Measurements from ENCODE around the gene IKBKG.
"Not testable (repeated sequence)": the region's sequence is repeated elsewhere in the genome, so short reads cannot be mapped to it uniquely, and the experiment has no call there.

The IKBKG gene

DNA sequence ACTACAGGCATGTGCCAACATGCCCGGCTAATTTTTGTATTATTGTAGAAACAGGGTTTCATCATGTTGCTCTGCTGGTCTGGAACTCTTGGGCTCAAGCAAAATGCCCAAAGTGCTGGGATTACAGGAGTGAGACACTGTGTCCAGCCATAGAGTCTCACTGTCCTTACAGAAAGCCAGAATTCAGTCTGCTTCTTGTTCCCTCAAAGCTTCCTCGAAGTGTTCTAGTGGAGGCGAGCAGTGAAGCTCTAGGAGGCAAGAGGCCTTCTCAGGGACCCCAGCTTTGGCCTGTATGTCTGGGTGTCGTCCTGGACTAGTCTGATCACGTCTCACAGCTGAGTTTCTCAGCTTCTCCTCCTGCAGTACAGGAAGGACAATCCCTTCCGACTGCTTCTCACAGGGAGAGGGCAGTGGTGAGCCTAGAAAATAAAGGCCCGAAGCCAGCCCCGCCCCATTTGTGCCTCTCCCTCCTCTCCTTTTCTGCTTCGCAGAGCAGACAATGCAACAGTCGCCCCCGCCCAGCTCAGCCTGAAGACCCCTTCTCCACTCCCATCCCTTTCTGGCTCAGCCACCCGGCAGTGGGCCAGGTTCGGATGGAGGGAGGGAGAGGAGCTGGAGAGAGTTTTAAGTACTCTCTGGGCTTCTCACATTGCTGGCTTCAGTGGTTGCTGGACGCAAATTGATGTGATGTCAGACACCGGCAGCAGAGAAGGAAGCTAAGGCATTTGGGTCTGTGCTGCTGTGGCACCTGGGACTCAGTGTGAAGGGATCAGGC is 20.3 kb upstream of the IKBKG start:
- peak; percentile 46 for DNase-seq

DNA sequence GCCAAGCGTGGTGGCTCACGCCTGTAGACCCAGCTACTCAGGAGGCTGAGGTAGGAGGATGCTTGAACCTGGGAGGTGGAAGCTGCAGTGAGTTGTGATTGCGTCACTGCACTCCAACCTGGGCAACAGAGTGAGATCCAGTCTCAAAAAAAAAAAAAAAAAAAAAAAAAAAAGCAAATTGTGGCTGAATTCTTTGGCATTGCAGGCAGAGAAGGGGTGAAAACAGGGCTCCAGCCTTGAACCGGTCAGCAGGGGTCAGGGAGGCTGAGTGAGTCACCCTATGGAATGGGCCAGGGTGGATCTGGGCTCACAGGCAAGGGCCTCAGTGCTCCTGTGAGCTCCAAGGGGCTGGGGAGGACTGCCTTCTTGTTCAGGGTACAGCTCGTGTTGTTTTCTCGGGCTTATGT is 18.2 kb upstream of the IKBKG start:
- DNase-seq = no peak

DNA sequence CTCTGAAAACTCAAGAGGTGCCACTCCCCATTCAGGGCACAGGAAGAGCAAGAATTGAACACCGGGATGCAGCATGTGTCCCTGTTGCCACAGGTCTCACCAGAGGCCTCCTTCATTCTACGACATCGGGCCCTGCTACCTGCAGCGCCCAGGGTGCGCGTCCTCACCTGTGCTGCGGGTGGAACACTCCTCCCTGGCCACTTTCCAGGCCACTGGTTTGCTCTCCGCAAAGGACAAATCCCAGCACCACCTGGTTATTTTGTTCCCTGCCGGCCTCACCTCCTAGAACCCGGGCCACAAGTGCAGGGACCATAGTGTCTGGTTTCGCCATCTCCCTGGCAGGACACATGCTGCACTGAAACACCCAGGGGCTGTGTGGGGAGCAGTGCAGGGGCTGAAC is 17.1 kb upstream of the IKBKG start:
- DNase-seq = no peak

DNA sequence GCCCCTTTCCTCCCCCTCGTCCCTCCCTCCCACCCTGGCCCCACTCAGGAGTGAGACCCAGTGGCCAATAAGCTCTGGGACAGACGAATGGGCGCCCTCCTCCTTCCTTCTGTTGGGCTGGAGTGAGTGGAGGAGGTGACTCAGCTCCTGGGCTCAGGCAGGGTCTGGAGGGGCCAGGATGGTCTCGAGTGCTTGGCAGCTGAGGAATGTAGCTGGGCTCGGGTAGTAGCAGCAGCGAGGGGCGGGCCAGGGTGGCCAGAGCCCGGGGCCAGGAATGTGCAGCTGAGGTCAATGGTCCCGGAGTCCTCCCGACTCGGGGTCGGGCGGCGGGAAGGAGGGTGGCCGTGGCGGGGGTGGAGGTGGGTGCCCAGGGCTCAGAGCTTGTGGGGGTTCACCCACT is 15.8 kb upstream of the IKBKG start:
- no peak for DNase-seq

DNA sequence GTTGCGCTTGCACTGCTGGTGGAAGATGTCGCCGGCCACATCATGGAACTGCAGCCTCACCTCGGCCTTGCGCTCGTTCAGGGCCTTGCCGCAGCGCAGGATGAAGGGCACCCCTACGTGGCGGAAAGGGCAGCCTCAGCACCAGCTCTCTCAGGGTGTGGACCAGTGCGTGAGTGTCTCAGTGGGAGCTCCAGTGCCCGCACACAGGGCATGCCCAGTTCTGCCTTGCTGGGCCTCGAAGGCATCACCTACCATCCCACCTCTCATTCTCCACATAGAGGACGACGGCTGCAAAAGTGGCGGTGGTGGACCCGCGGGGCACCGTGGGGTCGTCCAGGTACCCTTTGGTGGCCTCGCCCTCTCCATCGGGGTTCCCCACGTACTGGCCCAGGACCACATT is 14.7 kb upstream of the IKBKG start:
- no peak for DNase-seq

DNA sequence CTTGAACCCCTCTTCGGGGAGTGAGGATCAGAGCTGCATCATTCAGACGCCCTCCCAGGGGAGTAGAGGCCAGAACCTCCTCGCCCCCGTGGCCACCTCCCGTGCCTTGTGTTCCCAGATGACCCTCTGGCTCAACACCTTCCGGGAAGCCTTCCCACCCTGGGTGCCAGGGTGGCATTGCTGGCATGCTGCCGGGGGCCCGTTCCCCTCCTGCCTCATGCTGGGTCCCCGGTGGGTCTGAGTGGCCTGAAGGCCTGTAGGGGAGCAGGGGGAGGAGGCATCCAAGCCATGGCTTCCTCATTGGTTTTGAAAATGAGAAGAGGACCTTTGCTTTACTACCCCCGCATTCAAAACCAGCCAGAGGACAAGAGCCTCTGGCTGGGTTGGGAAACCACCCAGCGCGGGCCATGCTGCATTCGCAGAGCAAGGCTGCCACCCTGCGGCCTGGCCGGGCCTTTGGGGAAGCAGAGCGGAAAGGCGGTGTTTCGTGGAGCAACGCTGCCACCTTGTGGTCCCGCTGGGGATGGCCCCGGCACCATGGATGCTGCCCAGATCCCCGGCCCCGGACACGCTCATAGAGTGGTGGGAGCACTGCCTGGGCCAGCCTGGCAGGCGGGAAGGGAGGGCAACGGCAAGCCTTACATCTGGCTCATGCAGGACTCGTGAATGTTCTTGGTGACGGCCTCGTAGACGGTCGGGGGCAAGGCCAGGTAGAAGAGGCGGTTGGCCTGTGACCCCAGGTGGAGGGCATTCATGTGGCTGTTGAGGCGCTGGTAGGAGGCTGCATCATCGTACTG is 12.7 kb upstream of the IKBKG start:
- peak; percentile 80 for DNase-seq

DNA sequence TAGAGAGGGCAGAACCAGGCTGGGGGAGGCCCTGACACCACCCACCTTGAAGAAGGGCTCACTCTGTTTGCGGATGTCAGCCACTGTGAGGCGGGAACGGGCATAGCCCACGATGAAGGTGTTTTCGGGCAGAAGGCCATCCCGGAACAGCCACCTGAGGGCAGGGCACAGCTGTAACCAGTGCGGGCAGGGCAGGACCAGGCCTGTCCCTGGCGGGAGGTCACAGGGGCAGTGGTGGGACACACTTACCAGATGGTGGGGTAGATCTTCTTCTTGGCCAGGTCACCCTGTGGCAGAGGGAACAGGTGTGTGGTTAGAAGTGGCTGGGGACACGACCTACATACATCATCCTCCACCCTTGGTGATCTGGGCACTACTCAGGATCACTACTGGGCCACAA is 11.5 kb upstream of the IKBKG start:
- DNase-seq = no peak

DNA sequence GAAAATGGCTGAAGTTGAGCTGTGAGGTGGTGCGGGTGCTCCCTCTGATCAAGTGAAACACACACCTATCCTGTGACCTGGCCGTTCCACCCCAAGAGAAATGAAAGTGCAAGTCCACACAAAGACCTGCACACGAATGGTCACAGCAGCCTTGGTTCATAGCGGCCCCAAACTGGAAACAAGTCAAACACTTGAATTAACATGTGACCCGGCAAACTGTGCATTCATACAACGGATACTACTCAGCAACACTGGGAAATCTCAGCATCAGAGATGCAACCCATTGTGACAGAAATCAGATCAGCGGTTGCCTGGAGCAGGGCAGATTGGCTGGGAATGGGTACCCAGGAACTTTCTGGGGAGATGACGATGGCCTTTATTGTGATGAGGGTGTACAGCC is 8.3 kb upstream of the IKBKG start:
- no peak for DNase-seq

DNA sequence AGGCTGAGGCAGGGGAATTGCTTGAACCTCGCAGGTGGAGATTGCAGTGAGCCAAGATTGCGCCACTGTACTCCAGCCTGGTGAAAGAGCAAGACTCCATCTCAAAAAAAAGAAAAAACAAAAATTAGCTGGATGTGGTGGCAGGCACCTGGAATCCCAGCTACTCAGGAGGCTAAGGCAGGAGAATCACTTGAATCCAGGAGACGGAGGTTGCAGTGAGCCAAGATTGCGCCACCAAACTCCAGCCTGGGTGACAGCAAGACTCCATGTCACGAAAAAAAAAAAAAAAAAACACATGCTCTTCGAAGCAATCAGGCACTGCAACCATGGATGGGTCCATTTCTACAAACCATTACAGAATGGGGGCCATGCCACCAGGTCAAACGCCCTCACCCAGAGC is 7.1 kb upstream of the IKBKG start:
- DNase-seq = not testable (repeated sequence)

DNA sequence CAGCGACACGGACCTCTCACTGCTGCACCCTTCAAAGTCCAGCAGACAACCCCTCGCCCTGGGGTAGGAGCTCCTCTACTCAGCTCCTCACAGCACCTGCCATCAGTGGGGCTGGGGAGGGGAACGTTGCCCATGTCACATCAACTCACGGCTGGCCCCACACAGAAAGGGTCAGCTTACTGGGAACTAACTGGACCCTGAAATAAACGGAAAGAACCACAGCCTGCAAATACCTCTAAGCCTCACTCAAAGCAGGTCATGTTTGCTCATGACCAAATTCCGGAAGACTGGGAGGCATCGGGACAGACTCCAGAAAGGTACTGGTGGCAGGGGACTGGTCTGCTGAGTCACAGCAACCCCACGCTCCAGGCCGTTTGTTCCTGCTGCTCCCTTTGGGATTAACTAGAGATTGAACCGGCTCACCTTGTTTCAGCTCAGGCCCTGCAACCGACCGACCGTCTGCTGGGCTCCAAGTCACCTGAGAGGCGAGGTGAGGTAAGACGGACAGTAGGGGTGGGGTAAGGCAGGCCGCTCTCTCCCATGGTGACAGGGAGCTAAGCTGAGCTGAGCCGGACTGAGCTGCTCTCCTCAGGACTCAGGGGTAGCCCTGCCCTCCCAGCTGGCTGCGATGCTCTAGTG is 6.4 kb upstream of the IKBKG start:
- DNase-seq = no peak

DNA sequence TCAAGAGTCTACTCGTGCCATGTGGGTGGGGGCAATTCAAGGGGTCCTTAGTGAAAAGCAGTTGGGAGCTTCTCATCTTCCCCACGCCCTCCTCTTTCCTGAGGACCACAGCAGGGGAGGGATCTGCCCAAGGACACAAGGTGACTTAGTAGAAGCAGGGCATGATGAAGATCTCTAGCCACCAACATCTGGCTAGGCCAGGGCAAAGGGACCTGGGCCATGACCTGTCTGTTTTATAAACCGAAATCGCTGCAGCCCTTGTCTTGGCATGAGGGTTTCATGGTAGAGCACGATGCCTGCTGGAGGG is 5.9 kb upstream of the IKBKG start:
- DNase-seq = no peak

DNA sequence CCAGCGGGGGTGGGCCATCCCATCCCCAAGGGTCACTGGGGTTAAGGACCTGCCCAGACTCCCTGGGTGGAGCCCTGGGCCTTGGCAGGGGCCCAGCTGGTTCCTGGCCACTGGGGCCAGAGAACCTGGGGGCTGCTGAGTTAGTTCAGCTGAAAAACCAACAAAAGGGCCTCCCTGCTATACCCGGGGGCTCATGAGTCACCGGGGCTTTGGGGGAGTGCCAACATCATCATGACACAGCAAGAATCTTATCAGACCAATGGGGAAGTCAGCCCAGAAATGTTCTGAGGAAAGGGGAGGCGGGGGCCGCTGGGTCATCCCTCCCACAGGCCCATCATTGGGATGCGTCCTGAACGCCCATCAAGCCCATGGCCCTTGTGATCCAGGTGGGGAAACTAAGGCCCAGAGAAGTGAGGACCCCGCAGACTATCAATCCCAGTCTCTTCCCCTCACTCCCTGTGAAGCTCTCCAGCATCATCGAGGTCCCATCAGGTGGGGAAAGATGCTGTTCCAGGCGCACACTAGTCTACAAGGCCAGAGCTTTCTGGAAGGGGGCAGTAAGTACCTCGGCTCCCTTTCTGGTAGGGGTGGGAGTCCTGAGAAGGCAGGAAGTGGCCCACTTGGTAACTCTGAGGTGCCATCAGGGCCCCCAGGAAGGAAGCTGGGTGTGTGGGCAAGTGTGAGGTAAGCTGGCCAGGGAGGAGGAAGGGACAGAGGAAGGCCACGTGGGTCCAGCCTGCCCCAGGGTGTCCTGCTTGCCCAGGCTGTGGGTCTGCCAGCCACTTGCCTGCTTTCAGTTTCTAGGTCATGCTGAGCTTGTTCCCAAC is 5.3 kb upstream of the IKBKG start:
- DNase-seq = no peak

DNA sequence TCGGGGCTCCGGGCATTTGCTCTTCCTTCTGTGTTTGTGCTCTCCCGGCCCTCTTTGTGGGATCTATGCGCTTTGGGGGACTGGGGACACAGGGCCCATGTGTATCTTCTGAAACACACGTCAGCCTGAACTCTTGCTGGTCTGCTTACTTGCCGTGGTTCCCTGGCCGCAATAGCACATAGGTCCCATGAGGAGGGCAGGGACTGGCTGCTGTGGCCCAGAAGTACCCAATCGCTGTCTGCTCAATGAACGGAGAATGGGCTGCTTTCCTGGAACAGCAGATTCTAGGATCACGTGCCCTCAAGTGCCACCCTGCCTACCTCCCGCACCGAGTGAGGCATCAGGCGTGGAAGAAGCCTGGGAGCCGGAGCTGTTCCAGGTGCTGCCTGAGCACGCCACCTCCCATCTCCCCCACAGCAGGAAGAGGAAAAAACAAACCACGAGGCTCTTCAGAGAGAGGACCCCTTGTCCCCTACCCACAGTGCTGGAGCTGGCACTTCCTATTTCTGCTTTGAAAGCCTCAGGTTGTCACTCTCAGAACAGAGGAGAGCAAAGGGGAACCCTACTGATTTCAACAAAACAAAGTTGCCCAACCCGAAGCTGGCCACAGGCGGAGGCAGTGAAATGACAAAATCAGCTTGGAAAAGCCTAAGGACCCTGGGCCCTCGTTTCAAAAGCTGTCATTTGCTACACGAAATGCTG is 4.5 kb upstream of the IKBKG start:
- DNase-seq = no peak

DNA sequence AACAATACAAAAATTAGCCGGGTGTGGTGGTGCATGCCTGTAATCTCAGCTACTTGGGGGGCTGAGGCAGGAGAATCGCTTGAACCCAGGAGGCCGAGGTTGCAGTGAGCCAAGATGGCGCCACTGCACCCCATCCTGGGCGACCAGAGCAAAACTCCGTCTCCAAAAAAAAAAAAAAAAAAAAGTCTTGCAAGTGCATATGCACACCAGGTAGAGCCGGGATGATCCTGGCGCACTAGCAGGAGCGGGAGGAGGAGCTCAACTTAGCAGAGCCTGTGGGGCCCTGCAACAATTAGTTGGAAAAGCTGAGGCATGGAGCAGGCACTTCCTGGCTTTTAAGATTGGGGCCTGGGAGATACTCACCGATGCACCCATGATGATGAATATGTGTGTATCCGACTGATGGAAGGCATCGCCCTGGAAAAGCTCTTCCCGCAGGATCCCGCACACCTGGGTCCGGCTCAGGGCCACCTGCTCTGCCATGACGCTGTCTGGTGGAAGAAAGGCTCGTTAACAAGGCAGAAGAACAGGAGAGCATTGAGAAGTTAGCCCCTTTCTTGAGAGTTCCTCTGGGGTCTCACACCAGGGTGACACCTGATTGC is 1.6 kb upstream of the IKBKG start:
- no peak for DNase-seq

DNA sequence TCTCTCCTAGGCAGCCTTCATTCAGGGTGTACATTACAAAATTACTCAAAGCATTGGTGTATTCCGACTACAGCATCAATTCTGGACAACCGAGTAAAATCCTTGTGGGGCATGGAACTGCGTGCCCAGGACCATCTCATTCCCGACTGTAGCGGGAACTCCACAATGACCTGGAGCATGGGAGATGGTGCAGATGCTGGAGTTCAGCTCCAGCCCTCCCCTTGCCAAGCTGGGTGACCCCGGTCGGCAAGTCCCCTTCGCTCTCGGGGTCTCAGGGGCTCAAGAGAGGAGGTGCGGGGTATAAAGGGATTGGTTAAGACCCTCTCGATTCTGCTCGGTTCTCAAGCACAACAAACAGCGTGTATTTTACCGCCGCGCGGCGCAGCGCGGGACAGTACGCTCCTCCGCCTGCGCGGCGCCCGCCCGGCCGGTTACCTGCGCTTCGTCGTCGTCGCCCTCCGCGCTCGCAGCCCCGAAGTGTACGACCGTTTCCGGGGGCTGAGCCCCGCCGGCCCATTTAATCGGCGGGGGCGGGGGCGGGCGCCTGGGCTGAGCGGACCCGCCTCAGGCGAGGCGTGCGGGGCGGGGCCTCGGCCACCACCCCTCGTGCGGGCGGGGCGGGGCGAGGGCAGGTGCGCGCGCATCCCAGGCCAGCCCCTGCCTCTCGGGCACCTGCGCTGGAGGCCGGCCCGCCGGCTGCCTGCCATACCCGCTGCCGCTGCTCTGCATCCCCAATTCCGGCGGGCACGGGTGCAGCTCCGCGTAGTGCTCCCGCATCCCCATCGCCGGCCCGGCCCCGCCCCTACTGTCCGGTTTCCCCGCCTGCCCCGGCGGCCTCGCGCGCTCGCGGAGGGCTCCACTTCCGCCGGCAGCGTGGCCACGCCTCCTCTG is 821 bp upstream of the IKBKG start, which contains the start of gene G6PD:
TSS of gene G6PD (minus strand) at position 493 of the 891 bp plus-strand sequence. CDS start 691 bp downstream, outside the sequence.
- DNase-seq = peak; percentile 79

DNA sequence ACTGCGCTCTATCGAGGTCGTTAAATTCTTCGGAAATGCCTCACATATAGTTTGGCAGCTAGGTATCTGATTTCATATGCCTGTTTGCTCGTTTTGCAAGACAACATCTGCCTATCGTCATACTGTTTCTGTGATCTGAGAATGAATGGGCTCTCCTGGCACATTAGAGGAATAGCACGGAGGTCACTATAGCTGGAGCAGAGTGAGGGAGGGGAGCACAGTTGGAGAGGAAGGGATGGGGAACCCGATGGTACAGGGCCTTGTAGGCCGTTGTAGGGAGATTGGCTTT is 552 bp downstream of the IKBKG start:
- no peak for DNase-seq

DNA sequence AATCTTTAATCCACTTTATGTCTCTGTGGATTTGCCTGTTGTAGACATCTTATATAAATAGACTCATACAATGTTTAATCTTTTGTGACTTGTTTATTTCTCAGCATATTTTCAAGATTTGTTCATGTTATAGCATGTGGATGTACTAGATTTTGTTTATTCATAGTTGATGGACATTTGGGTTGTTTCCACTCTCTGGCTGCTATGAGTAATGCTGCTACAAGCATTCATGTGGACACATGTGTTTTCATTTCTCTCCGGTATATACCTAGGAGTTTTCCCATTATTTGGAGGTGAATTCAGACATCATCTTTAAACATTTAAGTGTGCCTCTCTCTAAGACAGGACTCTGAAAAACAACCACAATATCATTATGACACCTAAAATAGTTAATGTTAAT is 2.3 kb downstream of the IKBKG start:
- DNase-seq = no peak

DNA sequence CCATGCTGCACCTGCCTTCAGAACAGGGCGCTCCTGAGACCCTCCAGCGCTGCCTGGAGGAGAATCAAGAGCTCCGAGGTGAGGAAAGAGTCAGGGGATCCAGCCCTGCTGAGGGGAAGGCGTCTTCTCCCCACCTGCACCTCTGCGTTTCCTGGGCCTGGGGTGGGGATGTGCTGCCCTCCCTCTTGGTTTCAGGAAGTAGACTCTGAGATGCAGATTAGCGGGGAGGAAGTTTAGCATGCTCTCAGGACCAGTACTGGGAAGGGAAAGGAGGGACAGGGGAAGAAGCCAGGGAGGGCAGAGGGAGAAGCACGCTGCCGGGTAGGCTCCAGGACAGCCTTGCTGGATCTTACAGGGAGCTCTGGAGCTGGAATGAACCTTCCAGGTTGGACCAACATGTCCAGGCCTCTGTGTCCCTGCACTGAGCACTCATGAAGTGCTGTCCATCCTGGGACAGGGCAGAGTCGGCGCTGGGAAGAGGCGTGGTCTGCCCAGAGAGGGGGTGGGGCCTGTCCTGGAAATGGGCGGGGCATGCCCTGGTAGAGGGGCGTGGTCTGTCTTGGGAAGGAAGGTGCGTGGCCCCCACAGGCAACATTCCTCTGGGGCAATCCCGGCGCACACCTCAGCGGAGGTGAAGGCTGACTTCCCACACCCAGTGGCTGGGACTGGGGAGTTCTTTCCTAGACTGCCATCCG is 4.8 kb downstream of the IKBKG start:
- DNase-seq = not testable (repeated sequence)

DNA sequence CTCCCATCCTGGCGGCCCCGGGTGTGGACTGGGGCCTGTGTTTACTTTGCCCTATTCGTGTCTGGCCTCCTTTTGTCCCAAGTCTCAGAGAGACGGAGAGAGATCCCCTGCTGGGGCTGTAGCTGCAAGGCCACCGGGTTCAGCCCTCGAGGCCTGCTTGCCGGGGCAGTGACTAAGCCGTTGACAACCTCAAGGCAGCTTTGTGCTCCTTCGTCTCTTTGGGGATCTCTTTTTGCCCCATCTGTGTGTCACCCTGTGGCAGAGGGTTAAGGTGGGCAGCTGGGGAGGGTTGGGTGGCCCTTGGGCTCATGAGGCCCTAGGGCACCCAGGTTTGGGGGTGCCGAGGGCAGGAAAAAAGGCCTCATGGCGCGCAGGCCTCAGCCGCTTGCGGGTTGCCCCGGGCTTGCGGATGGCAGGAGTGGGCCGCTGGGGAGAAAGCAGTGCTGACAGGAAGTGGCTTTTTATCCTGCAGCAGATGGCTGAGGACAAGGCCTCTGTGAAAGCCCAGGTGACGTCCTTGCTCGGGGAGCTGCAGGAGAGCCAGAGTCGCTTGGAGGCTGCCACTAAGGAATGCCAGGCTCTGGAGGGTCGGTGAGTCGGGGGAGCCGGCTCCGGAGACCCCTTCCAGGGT is 10.8 kb downstream of the IKBKG start:
- not testable (repeated sequence) for DNase-seq

DNA sequence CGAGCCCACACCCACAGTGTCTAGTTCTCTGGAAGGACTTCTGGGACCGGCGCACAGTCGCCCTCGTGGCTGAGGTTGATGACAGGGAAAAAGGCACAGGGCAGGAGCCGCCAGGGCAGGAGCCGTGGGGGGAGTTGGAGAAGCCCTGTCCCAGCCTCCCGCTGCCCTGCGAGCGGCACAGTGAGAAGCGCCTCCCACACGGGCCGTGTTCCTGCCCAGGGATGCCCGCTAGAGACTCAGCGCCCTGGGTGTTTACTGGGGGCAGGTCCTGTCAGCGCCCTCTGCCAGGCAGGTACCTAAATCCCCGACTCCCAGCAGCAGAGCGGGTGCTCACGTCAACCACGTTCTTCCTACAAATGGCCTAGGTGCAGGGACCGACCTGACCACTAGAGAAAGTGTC is 11.5 kb downstream of the IKBKG start:
- not testable (repeated sequence) for DNase-seq
